GM21390 (cell line): Measurements from ENCODE around the gene SCARF1.
"Not testable (repeated sequence)": the region's sequence is repeated elsewhere in the genome, so short reads cannot be mapped to it uniquely, and the experiment has no call there.

ENCODE experiments used
- ATAC-seq: cut with Tn5 transposase; IDR thresholded peaks from one replicate; pipeline ENCODE4 v1.9.1; 2021; ENCODE audit not compliant: unreplicated experiment

Gene SCARF1

GRCh38 chr17:1645207-1646171 lies at the start of gene SCARF1:
TSS of gene SCARF1 (minus strand) at chr17:1645732. CDS start at chr17:1645697, 35 bp downstream.
- no peak for ATAC-seq

GRCh38 chr17:1693339-1693738 lies 47.8 kb upstream of the SCARF1 start:
- ATAC-seq: no peak

GRCh38 chr17:1690544-1691221 lies 45.2 kb upstream of the SCARF1 start:
- no peak for ATAC-seq

DNA sequence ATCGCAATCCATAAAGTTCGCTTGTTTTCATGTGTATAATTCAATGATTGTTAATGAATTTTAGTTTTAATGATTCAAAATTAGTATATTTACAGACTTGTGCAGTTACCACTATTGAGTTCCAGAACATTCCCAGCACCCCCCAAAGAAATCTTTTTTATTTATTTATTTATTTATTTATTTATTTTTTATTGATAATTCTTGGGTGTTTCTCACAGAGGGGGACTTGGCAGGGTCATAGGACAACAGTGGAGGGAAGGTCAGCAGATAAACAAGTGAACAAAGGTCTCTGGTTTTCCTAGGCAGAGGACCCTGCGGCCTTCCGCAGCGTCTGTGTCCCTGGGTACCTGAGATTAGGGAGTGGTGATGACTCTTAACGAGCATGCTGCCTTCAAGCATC lies 42.9 kb upstream of the SCARF1 start:
- ATAC-seq: not testable (repeated sequence)

GRCh38 chr17:1686086-1686485 lies 40.6 kb upstream of the SCARF1 start:
- ATAC-seq: no peak

GRCh38 chr17:1684378-1685189 lies 39.1 kb upstream of the SCARF1 start, which contains the start of gene PRPF8:
TSS of gene PRPF8 (minus strand) at chr17:1684867. CDS start at chr17:1684571, 296 bp downstream.
- ATAC-seq: peak; percentile 96

DNA sequence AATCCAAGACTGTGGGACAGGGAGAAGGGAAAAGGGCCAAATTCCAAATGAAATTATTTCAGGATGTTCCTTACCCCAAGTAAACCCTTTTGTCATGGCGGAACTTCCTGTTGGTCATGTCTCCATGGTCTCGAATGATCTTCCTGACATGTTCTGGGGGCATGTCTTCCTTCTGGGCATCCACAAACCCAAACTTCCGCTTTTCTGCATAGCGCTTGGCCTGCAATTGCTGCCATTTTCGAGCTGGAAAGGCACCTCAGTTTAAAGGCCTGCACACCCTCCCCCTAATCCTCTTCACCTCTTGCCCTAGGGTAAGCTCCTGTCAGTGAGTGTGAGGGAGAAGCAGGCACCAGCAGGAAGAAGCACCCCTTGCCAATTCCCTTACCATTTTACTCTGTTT lies 37.9 kb upstream of the SCARF1 start:
- no peak for ATAC-seq

GRCh38 chr17:1676401-1676800 lies 30.9 kb upstream of the SCARF1 start:
- ATAC-seq: no peak

DNA sequence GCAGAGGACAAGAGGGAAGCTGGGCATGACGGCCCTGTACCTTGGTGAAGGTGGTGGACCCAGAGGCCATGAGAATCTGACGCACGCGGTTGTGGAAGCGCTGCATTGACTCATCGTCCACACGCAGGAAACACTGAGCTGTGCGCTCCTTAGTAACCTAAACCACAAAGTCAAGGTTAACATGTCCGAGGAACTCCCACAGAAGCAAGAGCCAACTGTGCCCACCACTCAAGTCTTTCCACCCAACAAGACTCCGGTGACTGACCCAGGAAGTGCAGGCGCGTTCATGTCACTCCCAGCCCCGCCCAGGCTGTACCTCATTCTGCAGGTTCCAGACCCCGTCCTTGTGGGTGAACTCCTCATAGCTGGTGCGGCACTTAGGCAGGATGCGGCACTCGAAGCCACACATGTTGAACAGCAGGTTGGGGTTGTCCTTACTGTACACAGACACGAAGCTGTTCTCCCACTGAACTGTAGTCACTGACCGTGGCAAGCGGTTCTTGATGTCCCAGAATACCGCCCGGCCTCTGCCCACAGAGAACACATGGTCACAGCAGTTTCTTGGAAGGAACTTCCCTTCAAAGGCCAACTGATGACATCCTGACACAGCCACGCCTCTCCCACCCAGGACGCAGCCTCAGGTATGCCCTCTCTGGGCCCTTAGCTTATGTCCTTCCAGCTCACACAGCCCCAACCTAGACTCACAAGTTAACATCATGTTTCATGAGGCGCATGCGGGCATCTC lies 27.7 kb upstream of the SCARF1 start:
- no peak for ATAC-seq

DNA sequence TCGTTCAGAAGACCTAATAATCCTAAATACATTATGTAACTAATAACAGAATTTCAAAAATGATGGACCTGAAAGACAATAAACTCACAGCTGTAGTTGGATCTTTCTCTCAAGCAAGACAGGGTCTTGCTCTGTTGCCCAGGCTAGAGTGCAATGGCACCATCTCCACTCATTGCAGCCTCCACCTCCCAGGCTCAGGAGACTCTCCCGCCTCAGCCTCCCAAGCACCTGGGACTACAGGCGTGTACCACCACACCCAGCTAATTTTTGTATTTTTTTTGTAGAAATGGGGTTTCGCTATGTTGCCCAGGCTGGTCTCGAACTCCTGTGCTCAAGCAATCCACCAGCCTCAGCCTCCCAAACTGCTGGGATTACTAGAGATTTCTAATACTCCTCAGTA lies 18.4 kb upstream of the SCARF1 start:
- ATAC-seq: not testable (repeated sequence)

- no peak for ATAC-seq
Measured at GRCh38 chr17:1661045-1661444, 15.5 kb upstream of the SCARF1 start.

DNA sequence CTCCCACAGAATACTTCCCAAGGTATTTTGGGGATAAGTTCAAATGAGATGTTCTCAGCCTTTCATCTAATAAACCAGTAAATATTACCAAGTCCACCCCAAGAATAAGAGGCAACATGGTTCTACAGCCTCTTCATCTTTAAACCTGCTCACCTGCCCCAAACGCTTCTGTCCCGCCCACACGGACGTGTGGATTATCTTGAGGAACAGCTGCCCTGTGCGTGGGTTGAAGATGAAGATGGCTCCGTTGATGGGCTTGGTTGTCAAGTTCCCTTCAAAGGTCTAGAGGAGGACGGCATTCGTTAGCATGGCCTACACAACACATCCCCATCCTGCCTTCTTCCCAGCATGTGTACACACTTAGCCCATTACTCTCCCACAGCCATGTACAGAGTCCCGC lies 12.6 kb upstream of the SCARF1 start:
- ATAC-seq: no peak

DNA sequence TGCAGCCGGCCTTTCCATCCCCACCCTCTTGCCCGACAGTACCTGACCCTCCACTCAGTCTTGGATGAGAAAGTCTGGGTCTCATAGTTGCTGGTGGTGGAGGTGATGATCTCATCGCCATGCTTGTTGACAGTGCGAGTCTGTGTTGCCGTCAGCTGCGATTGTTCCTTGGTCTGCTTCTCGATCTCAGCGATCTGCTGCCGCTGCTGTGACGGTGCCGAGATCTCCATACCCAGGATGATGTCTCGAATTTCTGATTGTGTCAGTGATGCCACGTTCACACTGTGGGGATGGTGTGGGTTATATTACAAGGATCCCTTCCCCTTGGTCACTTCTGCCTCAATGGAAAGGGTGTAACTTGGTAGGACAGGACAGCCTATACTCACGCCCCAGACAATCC lies 8.2 kb upstream of the SCARF1 start:
- ATAC-seq: no peak

DNA sequence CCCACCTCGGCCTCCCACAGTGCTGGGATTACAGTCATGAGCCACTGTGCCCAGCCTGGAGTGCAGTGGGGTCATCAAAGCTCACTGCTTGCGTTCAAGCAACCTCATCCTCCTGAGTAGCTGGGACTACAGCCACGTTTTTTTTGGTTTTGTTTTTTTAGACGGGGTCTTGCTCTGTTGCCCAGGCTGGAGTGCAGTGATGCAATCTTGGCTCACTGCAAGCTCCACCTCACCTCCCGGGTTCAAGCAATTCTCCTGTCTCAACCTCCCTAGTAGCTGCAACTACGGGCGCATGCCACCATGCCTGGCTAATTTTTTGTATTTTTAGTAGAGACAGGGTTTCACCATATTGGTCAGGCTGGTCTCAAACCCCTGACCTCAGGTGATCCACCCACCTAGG lies 7.3 kb upstream of the SCARF1 start:
- not testable (repeated sequence) for ATAC-seq

- ATAC-seq: no peak
Measured at GRCh38 chr17:1651559-1651844, 6.0 kb upstream of the SCARF1 start.

GRCh38 chr17:1650731-1651558 lies 5.4 kb upstream of the SCARF1 start:
- ATAC-seq: no peak

DNA sequence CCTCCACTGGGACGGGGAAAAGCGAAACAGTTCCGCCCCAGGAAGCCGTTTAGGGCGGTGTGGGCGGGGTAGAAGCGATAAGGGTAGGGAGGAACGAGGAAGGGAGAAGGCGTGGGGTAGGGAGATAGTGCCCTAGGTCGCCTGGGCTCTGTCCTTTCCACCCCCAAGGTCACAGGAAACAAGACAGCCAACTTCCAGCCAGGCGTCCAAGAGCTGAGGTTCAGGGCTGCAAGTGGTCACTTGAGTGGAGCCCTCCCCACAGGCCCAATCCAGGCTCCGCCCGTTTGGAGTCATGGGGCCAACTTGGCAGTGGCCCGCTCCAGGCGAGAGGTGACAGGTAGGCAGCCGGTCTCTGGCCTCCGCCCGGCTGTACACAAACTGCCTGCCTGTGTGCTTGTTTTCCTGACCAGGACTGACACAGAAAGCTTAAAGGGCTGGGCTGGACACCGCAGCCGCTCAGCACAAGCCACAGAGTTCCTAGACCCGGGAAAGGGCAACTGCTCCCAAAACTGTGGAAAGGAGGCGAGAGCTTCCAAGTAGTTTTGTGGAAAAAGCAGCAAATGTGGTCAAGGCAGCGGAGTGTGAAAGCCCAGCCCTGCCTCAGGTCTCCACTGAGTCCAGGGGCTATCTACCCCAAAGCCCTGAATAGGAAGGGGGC lies 4.4 kb upstream of the SCARF1 start, which contains the start of gene RILP:
RILP (minus strand) TSS at position 23 of the 658 bp plus-strand sequence. CDS start 62 bp downstream, outside the sequence.
- no peak for ATAC-seq

- ATAC-seq: peak; percentile 42
Measured at GRCh38 chr17:1648963-1649843, 3.7 kb upstream of the SCARF1 start.
